PC-9 (cell line): Measurements from ENCODE around the gene FHIP1A. TPM values are rescaled to one million over a fixed set of nuclear protein-coding genes. Genes with fewer than 3 reads are reported as not detected.

Experiments used
- BruUV-seq: library from RNA; stranded (reverse); fragments of 400-500 nt; replicated peaks from 2 replicates; lab custom pipeline; 2021; lab: Mats Ljungman, UMichigan
- CTCF ChIA-PET: fragments of 300-600 bp; sonication (Branson Sonifier 250); formaldehyde crosslinking; loops from one replicate; lab custom pipeline; 2022; ENCODE audit warnings: antibody characterized with exemption; lab: Charles Lee
- POLR2A ChIA-PET: fragments of 300-600 bp; sonication (Branson Sonifier 250); formaldehyde crosslinking; loops from one replicate; lab custom pipeline; 2022; ENCODE audit warnings: antibody characterized with exemption; ENCODE audit not compliant: unreplicated experiment; lab: Charles Lee
- DNase-seq, 2 experiments: peaks; one replicate each; pipeline versions ENCODE4 v3.0.0 to v3.0.0-alpha.2; 2015 to 2022; ENCODE audit warnings: mixed read lengths in 1 of 2
- H2AFZ ChIP-seq: fragments of 200-600 bp; sonication (generic); 2 replicates; pipeline ENCODE4 v1.8.1; 2017; ENCODE audit warnings: antibody characterized with exemption
- H3F3A ChIP-seq: fragments of 200-600 bp; sonication (generic); 2 replicates; pipeline ENCODE4 v1.8.1; 2017; ENCODE audit warnings: antibody characterized with exemption, mild to moderate bottlenecking, low read depth; ENCODE audit not compliant: insufficient read depth
- H3K27ac ChIP-seq: fragments of 200-600 bp; sonication (generic); 2 replicates; pipeline ENCODE4 v1.6.1; 2016; ENCODE audit warnings: mixed run types
- H3K27me3 ChIP-seq: fragments of 200-600 bp; sonication (generic); 2 replicates; pipeline ENCODE4 v1.6.1; 2016; ENCODE audit warnings: low read depth, mixed run types; ENCODE audit not compliant: insufficient read depth
- H3K36me3 ChIP-seq: fragments of 200-600 bp; sonication (generic); 2 replicates; pipeline ENCODE4 v1.6.1; 2016; ENCODE audit warnings: low read depth, mixed run types
- H3K4me1 ChIP-seq: fragments of 200-600 bp; sonication (generic); replicated peaks from 2 replicates; pipeline ENCODE4 v1.6.1; 2016; ENCODE audit warnings: mixed run types; ENCODE audit not compliant: insufficient read depth
- H3K4me2 ChIP-seq: fragments of 200-600 bp; sonication (generic); 2 replicates; pipeline ENCODE4 v1.6.1; 2017; ENCODE audit warnings: mixed run types
- H3K4me3 ChIP-seq: fragments of 200-600 bp; sonication (generic); 2 replicates; pipeline ENCODE4 v1.6.1; 2016; ENCODE audit warnings: mixed run types
- H3K79me2 ChIP-seq: fragments of 200-600 bp; sonication (generic); 2 replicates; pipeline ENCODE4 v1.6.1; 2017; ENCODE audit warnings: low read depth, mixed run types
- H3K9me2 ChIP-seq: fragments of 200-600 bp; sonication (generic); 2 replicates; pipeline ENCODE4 v1.8.1; 2017; ENCODE audit warnings: mild to moderate bottlenecking; ENCODE audit not compliant: insufficient read depth
- H3K9me3 ChIP-seq: fragments of 200-600 bp; sonication (generic); 2 replicates; pipeline ENCODE4 v1.8.1; 2016; ENCODE audit warnings: low read depth; ENCODE audit not compliant: insufficient read depth
- H4K20me1 ChIP-seq: fragments of 200-600 bp; sonication (generic); 2 replicates; pipeline ENCODE4 v1.8.1; 2017; ENCODE audit not compliant: insufficient read depth
- EZH2 ChIP-seq: fragments of 200-600 bp; sonication (generic); IDR thresholded peaks from 2 replicates; pipeline ENCODE4 v1.8.0; 2017; ENCODE audit warnings: antibody characterized with exemption, low read depth
- intact Hi-C: fragments of 100-400 bp; cut with micrococcal nuclease; formaldehyde crosslinking; loops from one replicate; pipeline ENCODE4 v1.10.0; 2022; ENCODE audit not compliant: unreplicated experiment
- total RNA-seq: library from RNA; stranded (reverse); gene quantifications from 2 replicates; pipeline ENCODE4 v1.2.3, GENCODE V29; 2021
- TF ChIP-seq, protein P1 (sequence below): fragments of 200-600 bp; sonication (generic); conservative IDR thresholded peaks from 2 replicates; pipeline ENCODE4 v1.6.1; 2017; ENCODE audit warnings: mixed run types, antibody characterized with exemption, mild to moderate bottlenecking, moderate library complexity

Gene FHIP1A
- total RNA-seq, 1 experiment from 2014 or later, result 33.7 TPM

DNA sequence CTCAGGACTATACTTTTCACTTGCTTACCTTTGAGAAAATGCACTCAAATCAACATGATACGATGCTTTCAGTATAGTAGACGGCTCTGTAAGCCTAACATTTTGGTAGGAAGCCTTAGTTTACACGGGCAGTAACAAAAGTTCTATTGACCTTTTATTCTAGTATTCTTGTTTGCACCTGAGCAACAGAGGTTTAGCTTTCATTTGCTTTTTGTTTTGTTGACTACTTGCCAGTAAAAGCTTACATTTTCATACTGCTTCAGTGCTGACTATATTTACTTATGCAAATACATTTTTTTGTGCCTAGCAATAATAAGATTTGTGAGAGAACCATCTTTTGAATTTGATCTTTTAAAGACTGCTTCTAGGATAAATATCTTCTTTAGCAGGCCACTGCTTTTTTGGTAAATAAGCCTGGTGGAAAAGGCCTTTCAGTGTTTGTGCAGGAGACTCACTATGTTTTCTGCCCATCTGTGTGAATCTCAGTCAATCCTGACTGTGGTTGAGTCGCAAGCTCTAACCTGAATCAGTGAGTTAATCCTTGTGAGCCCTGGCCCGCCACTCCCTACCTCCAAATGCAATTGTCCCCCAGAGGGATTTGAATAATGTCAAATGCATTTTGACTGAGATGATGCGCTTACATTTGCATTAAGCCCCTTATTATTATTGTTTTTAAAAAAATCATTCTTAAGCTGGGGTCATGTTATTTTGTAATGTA is 21.9 kb downstream of the FHIP1A start:
- intact Hi-C loops, result no loop called here
- no peaks in the 10 kb centered on the region for H3K27me3 ChIP-seq
- H3K4me1 ChIP-seq, result peaks cover 40% of the 10 kb centered on the region
- H3K9me3 ChIP-seq, result no peaks in the 10 kb centered on the region
- DNase-seq, result no peak
- no peaks in the 10 kb centered on the region for H3K36me3 ChIP-seq
- POLR2A ChIA-PET, result no interaction called here
- no peak overlapping the region for H3K4me3 ChIP-seq
- CTCF ChIA-PET, result no interaction called here
- BruUV-seq, result no TSS peak
- no peak overlapping the region for H2AFZ ChIP-seq
- no peaks in the 10 kb centered on the region for H3K9me2 ChIP-seq
- H3K4me2 ChIP-seq, result no peak overlapping the region
- no peaks in the 10 kb centered on the region for H4K20me1 ChIP-seq
- H3K79me2 ChIP-seq, result peaks cover 46% of the 10 kb centered on the region
- H3K27ac ChIP-seq, result no peak overlapping the region
- H3F3A ChIP-seq, result peaks cover 6% of the 10 kb centered on the region; the same call in 1 of the 2 replicates
- no peak for TF ChIP-seq EZH2
- TF ChIP-seq, protein P1, sequence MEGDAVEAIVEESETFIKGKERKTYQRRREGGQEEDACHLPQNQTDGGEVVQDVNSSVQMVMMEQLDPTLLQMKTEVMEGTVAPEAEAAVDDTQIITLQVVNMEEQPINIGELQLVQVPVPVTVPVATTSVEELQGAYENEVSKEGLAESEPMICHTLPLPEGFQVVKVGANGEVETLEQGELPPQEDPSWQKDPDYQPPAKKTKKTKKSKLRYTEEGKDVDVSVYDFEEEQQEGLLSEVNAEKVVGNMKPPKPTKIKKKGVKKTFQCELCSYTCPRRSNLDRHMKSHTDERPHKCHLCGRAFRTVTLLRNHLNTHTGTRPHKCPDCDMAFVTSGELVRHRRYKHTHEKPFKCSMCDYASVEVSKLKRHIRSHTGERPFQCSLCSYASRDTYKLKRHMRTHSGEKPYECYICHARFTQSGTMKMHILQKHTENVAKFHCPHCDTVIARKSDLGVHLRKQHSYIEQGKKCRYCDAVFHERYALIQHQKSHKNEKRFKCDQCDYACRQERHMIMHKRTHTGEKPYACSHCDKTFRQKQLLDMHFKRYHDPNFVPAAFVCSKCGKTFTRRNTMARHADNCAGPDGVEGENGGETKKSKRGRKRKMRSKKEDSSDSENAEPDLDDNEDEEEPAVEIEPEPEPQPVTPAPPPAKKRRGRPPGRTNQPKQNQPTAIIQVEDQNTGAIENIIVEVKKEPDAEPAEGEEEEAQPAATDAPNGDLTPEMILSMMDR, result no peak

DNA sequence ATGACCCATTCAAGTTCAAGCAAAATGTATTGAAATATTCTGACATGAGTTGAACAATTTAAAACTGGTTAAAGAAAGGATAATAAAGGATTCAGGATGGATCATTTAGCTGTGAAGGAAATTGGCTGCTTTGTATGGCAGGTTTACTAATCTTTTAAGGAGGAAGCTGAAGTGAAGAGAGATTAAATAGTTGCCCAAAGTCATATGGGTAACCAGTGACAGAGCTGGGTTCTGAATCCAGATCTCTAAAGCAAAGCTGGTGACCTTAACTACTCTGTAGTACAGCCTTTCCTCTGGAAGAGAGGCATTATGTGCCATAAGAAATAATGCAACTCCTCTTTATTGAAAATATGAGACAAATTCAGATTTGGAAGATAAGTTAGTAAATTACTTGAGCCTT is 22.8 kb downstream of the FHIP1A start:
- no peaks in the 10 kb centered on the region for H3K9me2 ChIP-seq
- H3K79me2 ChIP-seq, result peaks cover 47% of the 10 kb centered on the region
- BruUV-seq, result no TSS peak
- H3K36me3 ChIP-seq, result no peaks in the 10 kb centered on the region
- no peak for DNase-seq
- no peaks in the 10 kb centered on the region for H3K9me3 ChIP-seq
- TF ChIP-seq EZH2, result no peak
- TF ChIP-seq, protein P1, result no peak
- ChIA-PET CTCF (no interaction called here), POLR2A (no interaction called here)
- H3K4me3 ChIP-seq, result no peak overlapping the region
- H3K4me2 ChIP-seq, result no peak overlapping the region
- H4K20me1 ChIP-seq, result no peaks in the 10 kb centered on the region
- peaks cover 40% of the 10 kb centered on the region for H3K4me1 ChIP-seq
- intact Hi-C loops, result no loop called here
- H3K27ac ChIP-seq, result no peak overlapping the region
- peaks cover 6% of the 10 kb centered on the region; the same call in 1 of the 2 replicates for H3F3A ChIP-seq
- no peak overlapping the region for H2AFZ ChIP-seq
- no peaks in the 10 kb centered on the region for H3K27me3 ChIP-seq

GRCh38 chr4:151432654-151433053 is 23.7 kb downstream of the FHIP1A start:
- TF ChIP-seq, protein P1, result no peak
- TF ChIP-seq EZH2, result no peak

More at GRCh38 chr4:151432654-151433053, 23.7 kb downstream of the FHIP1A start:
- Histone ChIP-seq H3K27ac (0 out of 2 replicates have a peak overlapping the region, but pooled peaks have one; percentile 12), H3K27me3 (no peaks in the 10 kb centered on the region), H3K9me3 (no peaks in the 10 kb centered on the region), H3K4me2 (no peak overlapping the region), H3K4me1 (peaks cover 40% of the 10 kb centered on the region), H4K20me1 (no peaks in the 10 kb centered on the region), H3K36me3 (no peaks in the 10 kb centered on the region), H2AFZ (no peak overlapping the region), H3F3A (peaks cover 6% of the 10 kb centered on the region; the same call in 1 of the 2 replicates), H3K9me2 (no peaks in the 10 kb centered on the region), H3K79me2 (peaks cover 47% of the 10 kb centered on the region), H3K4me3 (no peak overlapping the region)
- ChIA-PET POLR2A (no interaction called here), CTCF (no interaction called here)
- no TSS peak for BruUV-seq
- no peak for DNase-seq
- intact Hi-C loops, result no loop called here
